CD4-positive, alpha-beta T cell treated with Interleukin-4 for 1 hour (primary cell): ENCODE data around the gene TRIP6.
"Not testable (repeated sequence)": the region's sequence is repeated elsewhere in the genome, so short reads cannot be mapped to it uniquely, and the experiment has no call there.

ENCODE experiments used
- DNase-seq, 2 donors: peaks; one replicate each; pipeline ENCODE4 v3.0.0-alpha.2; 2020 to 2022

Gene TRIP6

DNA sequence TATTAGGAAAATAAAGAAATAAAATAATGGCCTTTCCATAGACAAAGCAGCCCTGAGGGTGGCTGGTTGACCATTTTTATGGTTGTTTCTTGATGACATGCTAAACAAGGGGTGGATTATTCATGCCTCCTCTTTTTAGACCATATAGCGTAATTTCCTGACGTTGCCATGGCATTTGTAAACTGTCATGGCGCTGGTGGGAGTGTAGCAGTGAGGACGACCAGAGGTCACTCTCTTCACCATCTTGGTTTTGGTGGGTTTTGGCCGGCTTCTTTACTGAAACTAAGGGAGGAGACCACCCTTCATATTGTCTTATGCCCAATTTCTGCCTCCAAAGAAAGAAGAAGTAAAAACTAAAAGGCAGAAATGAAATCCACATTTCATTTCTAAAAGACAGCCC, 52.1 kb downstream of the TRIP6 start:
- not testable (repeated sequence) for DNase-seq

DNA sequence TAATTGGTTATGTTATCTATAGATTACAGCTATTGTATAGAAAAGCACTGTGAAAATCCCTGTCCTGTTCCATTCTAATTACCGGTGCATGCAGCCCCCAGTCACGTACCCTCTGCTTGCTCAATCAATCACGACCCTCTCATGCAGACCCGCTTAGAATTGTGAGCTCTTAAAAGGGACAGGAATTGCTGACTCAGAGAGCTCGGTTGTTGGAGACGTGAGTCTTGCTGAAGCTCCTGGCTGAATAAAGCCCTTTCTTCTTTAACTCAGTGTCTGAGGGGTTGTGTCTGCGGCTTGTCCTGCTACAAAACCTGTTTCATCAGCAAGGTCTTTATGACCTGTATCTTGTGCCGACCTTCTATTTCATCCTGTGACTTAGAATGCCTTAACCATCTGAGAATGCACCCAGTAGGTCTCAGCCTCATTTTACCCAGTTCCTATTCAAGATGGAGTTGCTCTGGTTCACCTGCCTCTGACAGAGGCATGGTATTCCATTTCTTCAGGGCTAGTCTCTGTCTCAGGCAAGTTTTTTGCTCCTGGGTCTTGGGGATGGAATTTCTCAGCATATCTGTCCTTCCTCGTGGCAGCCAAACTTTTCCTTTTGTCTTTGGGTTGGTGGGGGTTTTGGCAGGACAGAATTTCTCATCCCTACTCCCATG, 52.7 kb downstream of the TRIP6 start:
- DNase-seq: not testable (repeated sequence)

DNA sequence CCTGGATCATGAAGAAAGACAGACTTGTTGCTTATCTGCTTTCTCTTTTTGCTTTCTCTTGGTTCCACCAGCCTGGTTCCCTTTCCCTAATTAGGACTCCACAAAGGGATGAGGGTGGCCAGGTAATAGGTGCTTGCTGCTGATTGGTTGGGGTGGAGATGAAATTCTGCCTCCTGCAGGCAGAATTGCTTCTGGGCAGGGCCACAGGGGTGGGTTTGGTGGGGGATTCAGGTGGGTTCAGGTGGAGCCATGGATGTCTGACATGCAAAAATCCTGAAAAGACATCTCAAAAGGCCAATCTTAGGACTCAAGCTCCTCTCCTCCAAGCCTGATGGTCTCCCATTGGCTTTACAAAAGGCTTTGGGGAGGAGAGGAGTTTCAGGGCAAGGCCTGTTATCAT, 53.9 kb downstream of the TRIP6 start:
- DNase-seq: no peak
